Fibroblast of lung (primary cell): ENCODE results near the gene APBA2.

ENCODE experiments used
- EZH2 ChIP-seq: IDR thresholded peaks from 2 replicates; pipeline ENCODE4 v1.5.1; 2012; ENCODE audit warnings: low read length, control low read depth, mild to moderate bottlenecking; ENCODE audit errors: missing control alignments
- TF ChIP-seq, protein P1 (sequence below), 2 donors: IDR thresholded peaks in 1 of 2; conservative IDR thresholded peaks in 1 of 2; 1 replicate in 1 of 2; 2 replicates in 1 of 2; pipeline ENCODE4 v1.5.1; 2011 to 2012; ENCODE audit warnings: low read length in 2 of 2, control low read depth in 1 of 2, inconsistent platforms in 1 of 2, low read depth in 1 of 2, mild to moderate bottlenecking in 1 of 2

DNA sequence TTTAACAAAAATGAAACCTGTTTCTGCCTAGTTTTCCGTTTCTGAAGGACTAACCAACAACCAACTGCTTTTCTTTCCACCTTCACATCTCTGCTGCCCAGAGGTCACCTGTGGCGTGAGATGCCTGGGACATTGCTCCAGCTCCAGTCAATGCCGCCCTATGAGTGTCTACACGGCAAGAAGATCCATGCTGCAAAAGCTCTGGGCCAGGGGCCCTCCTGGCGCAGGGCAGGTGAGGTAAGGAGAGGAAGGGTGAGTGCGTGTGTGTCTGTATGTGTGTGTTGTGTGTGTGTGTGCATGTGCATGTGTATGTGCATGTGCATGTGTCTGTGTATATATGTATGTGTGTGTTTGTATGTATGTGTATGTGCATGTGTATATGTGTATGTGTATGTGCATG lies 252.5 kb downstream of the APBA2 start:
- no peak for TF ChIP-seq EZH2
- TF ChIP-seq, protein P1, sequence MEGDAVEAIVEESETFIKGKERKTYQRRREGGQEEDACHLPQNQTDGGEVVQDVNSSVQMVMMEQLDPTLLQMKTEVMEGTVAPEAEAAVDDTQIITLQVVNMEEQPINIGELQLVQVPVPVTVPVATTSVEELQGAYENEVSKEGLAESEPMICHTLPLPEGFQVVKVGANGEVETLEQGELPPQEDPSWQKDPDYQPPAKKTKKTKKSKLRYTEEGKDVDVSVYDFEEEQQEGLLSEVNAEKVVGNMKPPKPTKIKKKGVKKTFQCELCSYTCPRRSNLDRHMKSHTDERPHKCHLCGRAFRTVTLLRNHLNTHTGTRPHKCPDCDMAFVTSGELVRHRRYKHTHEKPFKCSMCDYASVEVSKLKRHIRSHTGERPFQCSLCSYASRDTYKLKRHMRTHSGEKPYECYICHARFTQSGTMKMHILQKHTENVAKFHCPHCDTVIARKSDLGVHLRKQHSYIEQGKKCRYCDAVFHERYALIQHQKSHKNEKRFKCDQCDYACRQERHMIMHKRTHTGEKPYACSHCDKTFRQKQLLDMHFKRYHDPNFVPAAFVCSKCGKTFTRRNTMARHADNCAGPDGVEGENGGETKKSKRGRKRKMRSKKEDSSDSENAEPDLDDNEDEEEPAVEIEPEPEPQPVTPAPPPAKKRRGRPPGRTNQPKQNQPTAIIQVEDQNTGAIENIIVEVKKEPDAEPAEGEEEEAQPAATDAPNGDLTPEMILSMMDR (conservative IDR thresholded peaks at IDR 0.05 in 1 of 2, IDR thresholded peaks at IDR 0.05 in 1 of 2; ENCODE audit: low read depth in 1 of 2, low read length in 2 of 2) = no peak
